H1 (cell line): ENCODE results near the gene SPRR4. TPM values are rescaled to one million over a fixed set of nuclear protein-coding genes. Genes with fewer than 3 reads are reported as not detected.

Experiments
- CTCF ChIA-PET: fragments of 300-600 bp; sonication (Branson Sonifier 250); formaldehyde crosslinking; loops from one replicate; lab custom pipeline; 2021; ENCODE audit not compliant: partially characterized antibody; lab: Charles Lee
- POLR2A ChIA-PET: fragments of 300-600 bp; sonication (Branson Sonifier 250); formaldehyde crosslinking; loops from one replicate; lab custom pipeline; 2021; ENCODE audit warnings: inconsistent platforms; ENCODE audit not compliant: partially characterized antibody; lab: Charles Lee
- DNase-seq, 2 experiments: peaks; one replicate each; pipeline versions ENCODE4 v3.0.0 to v3.0.0-alpha.2; 2010 to 2022; ENCODE audit warnings: low spot score in 2 of 2, low read depth in 1 of 2, mixed read lengths in 1 of 2
- FAIRE-seq: peaks from 2 replicates; lab custom pipeline; 2011; peaks lifted over from hg19 to GRCh38; lab: Jason Lieb, UNC
- H2AFZ ChIP-seq: 2 replicates; pipeline ENCODE4 v1.8.1; 2012; ENCODE audit warnings: low read length, inconsistent platforms
- H2AK5ac ChIP-seq: 2 replicates; pipeline ENCODE4 v1.6.1; 2013; ENCODE audit warnings: low read depth, low read length
- H2BK120ac ChIP-seq: replicated peaks from 2 replicates; pipeline ENCODE3; 2013; ENCODE audit warnings: low read depth, low read length, inconsistent platforms
- H2BK12ac ChIP-seq: 2 replicates; pipeline ENCODE4 v1.6.1; 2013; ENCODE audit warnings: low read depth, low read length
- H2BK15ac ChIP-seq: 2 replicates; pipeline ENCODE4 v1.6.1; 2013; ENCODE audit warnings: low read length
- H2BK20ac ChIP-seq: 2 replicates; pipeline ENCODE4 v1.6.1; 2013; ENCODE audit warnings: low read length
- H2BK5ac ChIP-seq: 2 replicates; pipeline ENCODE4 v1.6.1; 2013; ENCODE audit warnings: low read depth, low read length
- H3K14ac ChIP-seq: 2 replicates; pipeline ENCODE4 v1.6.1; 2013; ENCODE audit warnings: inconsistent platforms; ENCODE audit not compliant: insufficient read length
- H3K18ac ChIP-seq: 2 replicates; pipeline ENCODE4 v1.6.1; 2013; ENCODE audit warnings: low read length; ENCODE audit errors: extremely low read depth
- H3K23ac ChIP-seq: 2 replicates; pipeline ENCODE4 v1.6.1; 2013; ENCODE audit warnings: inconsistent platforms; ENCODE audit not compliant: insufficient read length
- H3K23me2 ChIP-seq: 2 replicates; pipeline ENCODE4 v1.6.1; 2013; ENCODE audit warnings: low read depth, low read length
- H3K27ac ChIP-seq: 2 replicates; pipeline ENCODE4 v1.6.1; 2011; ENCODE audit warnings: low read depth, low read length, inconsistent platforms
- H3K27me3 ChIP-seq, 4 experiments: replicated peaks in 1 of 4; 1 replicate in 1 of 4; 2 replicates in 3 of 4; pipeline versions ENCODE4 v1.6.1 to v1.8.1; 2011 to 2013; ENCODE audit warnings: low read length in 3 of 4, mild to moderate bottlenecking in 3 of 4, inconsistent platforms in 2 of 4, mixed read lengths in 2 of 4, moderate library complexity in 1 of 4; ENCODE audit not compliant: control insufficient read depth in 3 of 4, insufficient read depth in 3 of 4; ENCODE audit errors: extremely low read depth in 1 of 4
- H3K36me3 ChIP-seq, 4 experiments: 2 replicates each; pipeline versions ENCODE4 v1.6.1 to v1.8.1; 2011 to 2013; ENCODE audit warnings: mild to moderate bottlenecking in 4 of 4, low read length in 3 of 4, moderate library complexity in 2 of 4, control low read depth in 1 of 4, inconsistent platforms in 1 of 4; ENCODE audit not compliant: insufficient read depth in 4 of 4, control insufficient read depth in 2 of 4
- H3K4ac ChIP-seq: replicated peaks from 2 replicates; pipeline ENCODE3; 2013; ENCODE audit warnings: low read length, low read depth, mixed read lengths, inconsistent platforms; ENCODE audit not compliant: insufficient read length
- H3K4me1 ChIP-seq, 4 experiments: replicated peaks in 1 of 4; 1 replicate in 1 of 4; 2 replicates in 3 of 4; pipeline versions ENCODE4 v1.6.1 to v1.8.1; 2011 to 2013; ENCODE audit warnings: low read length in 3 of 4, inconsistent platforms in 2 of 4, mixed read lengths in 1 of 4; ENCODE audit not compliant: insufficient read depth in 4 of 4, control insufficient read depth in 3 of 4
- H3K4me2 ChIP-seq, 2 experiments: 2 replicates each; pipeline versions ENCODE4 v1.6.1 to v1.8.1; 2011 to 2013; ENCODE audit warnings: low read depth in 2 of 2, low read length in 2 of 2, control low read depth in 1 of 2, inconsistent platforms in 1 of 2, mild to moderate bottlenecking in 1 of 2; ENCODE audit not compliant: insufficient read depth in 1 of 2
- H3K4me3 ChIP-seq, 4 experiments: fragments of 200-600, 300-600 bp in 1 of 4; sonication (generic), shearing (Covaris generic), sonication (Bioruptor Twin) in 1 of 4; 2 replicates each; pipeline versions ENCODE4 v1.5.1 to v1.8.1; 2011 to 2016; ENCODE audit warnings: low read length in 4 of 4, low read depth in 3 of 4, control low read depth in 2 of 4, inconsistent platforms in 2 of 4, mild to moderate bottlenecking in 2 of 4, mixed read lengths in 1 of 4, moderate library complexity in 1 of 4; ENCODE audit not compliant: insufficient read depth in 2 of 4; ENCODE audit errors: extremely low read depth in 1 of 4
- H3K56ac ChIP-seq: replicated peaks from 2 replicates; pipeline ENCODE3; 2013; ENCODE audit warnings: low read depth, mild to moderate bottlenecking, mixed read lengths, low read length, inconsistent platforms; ENCODE audit not compliant: insufficient read length
- H3K79me1 ChIP-seq: 2 replicates; pipeline ENCODE4 v1.6.1; 2013; ENCODE audit warnings: low read depth, low read length, control low read depth
- H3K79me2 ChIP-seq, 2 experiments: 2 replicates each; pipeline versions ENCODE4 v1.6.1 to v1.8.1; 2012 to 2013; ENCODE audit warnings: low read length in 2 of 2, mild to moderate bottlenecking in 2 of 2, inconsistent platforms in 1 of 2; ENCODE audit not compliant: insufficient read depth in 2 of 2, control insufficient read depth in 1 of 2
- H3K9ac ChIP-seq, 4 experiments: replicated peaks in 1 of 4; 1 replicate in 1 of 4; 2 replicates in 3 of 4; pipeline versions ENCODE4 v1.6.1 to v1.8.1; 2011 to 2013; ENCODE audit warnings: low read depth in 3 of 4, low read length in 3 of 4, control low read depth in 2 of 4, mild to moderate bottlenecking in 2 of 4, moderate library complexity in 2 of 4, inconsistent platforms in 1 of 4; ENCODE audit errors: extremely low read depth in 1 of 4
- H3K9me3 ChIP-seq, 2 experiments: 2 replicates each; pipeline versions ENCODE4 v1.6.1 to v1.8.1; 2012 to 2013; ENCODE audit warnings: mild to moderate bottlenecking in 2 of 2, moderate library complexity in 2 of 2, control low read depth in 1 of 2, inconsistent platforms in 1 of 2, low read depth in 1 of 2, low read length in 1 of 2, mixed read lengths in 1 of 2; ENCODE audit not compliant: insufficient read depth in 2 of 2
- H4K20me1 ChIP-seq, 2 experiments: replicated peaks in 1 of 2; 2 replicates each; pipeline versions ENCODE3 to v1.8.1; 2011 to 2013; ENCODE audit warnings: inconsistent platforms in 2 of 2, low read length in 2 of 2, mild to moderate bottlenecking in 1 of 2; ENCODE audit not compliant: insufficient read depth in 2 of 2, control insufficient read depth in 1 of 2
- H4K5ac ChIP-seq: 2 replicates; pipeline ENCODE4 v1.6.1; 2013; ENCODE audit warnings: low read length, low read depth, mixed read lengths, inconsistent platforms; ENCODE audit not compliant: insufficient read length
- H4K8ac ChIP-seq: 2 replicates; pipeline ENCODE4 v1.8.0; 2013; ENCODE audit warnings: mild to moderate bottlenecking, moderate library complexity, low read length, inconsistent platforms; ENCODE audit not compliant: insufficient read depth; ENCODE audit errors: extremely low read depth
- H4K91ac ChIP-seq: replicated peaks from 2 replicates; pipeline ENCODE3; 2013; ENCODE audit warnings: low read length, mixed read lengths, inconsistent platforms; ENCODE audit not compliant: insufficient read length
- ASH2L ChIP-seq: fragments of 200-600, 300-600 bp; sonication (generic); IDR thresholded peaks from one replicate; pipeline ENCODE4 v1.7.1; 2017; ENCODE audit warnings: low read length
- CBX5 ChIP-seq: fragments of 300-800, 300-1000 bp; sonication (generic); IDR thresholded peaks from 2 replicates; pipeline ENCODE4 v1.7.1; 2016; ENCODE audit warnings: antibody characterized with exemption, low read length, low read depth
- CEBPB ChIP-seq: IDR thresholded peaks from 2 replicates; pipeline ENCODE4 v1.6.1; 2012; ENCODE audit warnings: low read depth, low read length
- CHD1 ChIP-seq: IDR thresholded peaks from 2 replicates; pipeline ENCODE4 v1.6.1; 2012; ENCODE audit warnings: low read depth, low read length, improper control_type of control experiment
- FOSL1 ChIP-seq: IDR thresholded peaks from 2 replicates; pipeline ENCODE4 v1.6.1; 2011; ENCODE audit warnings: mild to moderate bottlenecking, low read depth, low read length, moderate library complexity; ENCODE audit not compliant: insufficient read depth
- GTF2F1 ChIP-seq: IDR thresholded peaks from 2 replicates; pipeline ENCODE4 v1.6.1; 2012; ENCODE audit warnings: low read depth, low read length, improper control_type of control experiment, borderline replicate concordance
- NANOG ChIP-seq: IDR thresholded peaks from 2 replicates; pipeline ENCODE4 v1.6.1; 2011; ENCODE audit warnings: low read length, low read depth, mild to moderate bottlenecking, inconsistent platforms; ENCODE audit not compliant: insufficient read depth, poor library complexity, severe bottlenecking
- NRF1 ChIP-seq: IDR thresholded peaks from 2 replicates; pipeline ENCODE4 v1.6.1; 2011; ENCODE audit warnings: mild to moderate bottlenecking, low read depth, low read length, improper control_type of control experiment
- POLR2A ChIP-seq, 2 experiments: IDR thresholded peaks; 1 replicate in 1 of 2; 2 replicates in 1 of 2; pipeline ENCODE4 v1.6.1; 2011; ENCODE audit warnings: low read depth in 2 of 2, low read length in 2 of 2, mild to moderate bottlenecking in 2 of 2; ENCODE audit errors: control extremely low read depth in 1 of 2
- POLR2AphosphoS5 ChIP-seq: IDR thresholded peaks from 2 replicates; pipeline ENCODE4 v1.6.1; 2011; ENCODE audit warnings: low read depth, low read length
- POU5F1 ChIP-seq: IDR thresholded peaks from 2 replicates; pipeline ENCODE4 v1.6.1; 2011; ENCODE audit warnings: low read depth, mild to moderate bottlenecking, low read length, moderate library complexity
- RBBP5 ChIP-seq: IDR thresholded peaks from 2 replicates; pipeline ENCODE4 v1.7.1; 2012; ENCODE audit warnings: low read depth, mild to moderate bottlenecking, inconsistent platforms, low read length, moderate library complexity, borderline replicate concordance
- SP1 ChIP-seq: IDR thresholded peaks from 2 replicates; pipeline ENCODE4 v1.6.1; 2011; ENCODE audit warnings: low read depth, low read length
- TAF1 ChIP-seq: IDR thresholded peaks from 2 replicates; pipeline ENCODE4 v1.6.1; 2011; ENCODE audit warnings: mild to moderate bottlenecking, low read depth, low read length
- TEAD4 ChIP-seq: IDR thresholded peaks from 2 replicates; pipeline ENCODE4 v1.6.1; 2012; ENCODE audit warnings: low read depth, low read length, inconsistent platforms, mixed read lengths
- WGBS, 2 experiments: shearing (Covaris generic) in 1 of 2; methylation state at CpG; one replicate each; pipeline versions ENCODE4 v1.1.6 to v1.1.7; 2013 to 2015; ENCODE audit warnings: low lambda C conversion rate in 2 of 2, mixed read lengths in 2 of 2, inconsistent platforms in 1 of 2, low coverage in 1 of 2, missing lambda C conversion rate in 1 of 2; ENCODE audit not compliant: insufficient replicate concordance in 2 of 2, insufficient coverage in 1 of 2, insufficient read length in 1 of 2; ENCODE audit errors: extremely low coverage in 1 of 2, missing lambda C conversion rate in 1 of 2; 5-methylcytosine and 5-hydroxymethylcytosine counted together
- polyA plus RNA-seq, 7 experiments: library from polyadenylated mRNA; depleted of rRNA in 3 of 7; stranded (reverse) in 5 of 7; unstranded in 2 of 7; fragments of >200 nt in 5 of 7; fragments of 200-250 nt in 2 of 7; gene quantifications; 1 replicate in 5 of 7; 2 replicates in 1 of 7; 4 replicates in 1 of 7; pipeline versions ENCODE4 v1.2.1 to v1.2.3, GENCODE V29; 2011 to 2013; ENCODE audit warnings: missing spikeins in 2 of 7, mixed read lengths in 2 of 7
- total RNA-seq: library from RNA; stranded (reverse); fragmentation: NEBNext Ultra II Directional; extraction: Animal tissue kit (Norgen Biotek cat#: 25700); gene quantifications from 2 replicates; pipeline ENCODE4 v1.2.1, GENCODE V29; 2021
- TF ChIP-seq, protein P1 (sequence below): IDR thresholded peaks from 2 replicates; pipeline ENCODE4 v1.6.1; 2012; ENCODE audit warnings: inconsistent platforms

SPRR4 gene
- total and polyA plus RNA-seq, 2 of the 8 experiments (the other 6 are each of a cell fraction or from before 2014, with no cell fraction given) = not detected

- no peak overlapping the region for H4K5ac ChIP-seq
- H3K9ac ChIP-seq = no peak overlapping the region
- ChIA-PET POLR2A (no interaction called here), CTCF (interaction anchor here (0.9 to 1.3 kb wide), 2 partner anchors 34 to 128 kb away, joined by 3 to 4 read pairs; no protein-coding TSS in a partner anchor)
- no peak overlapping the region for H3K56ac ChIP-seq
- H3K14ac ChIP-seq = no peak overlapping the region
- FAIRE-seq (no peak), DNase-seq (no peak)
- H4K91ac ChIP-seq = no peak overlapping the region
- H3K4ac ChIP-seq = no peak overlapping the region
- no peak overlapping the region for H3K4me3 ChIP-seq
- H2BK20ac ChIP-seq = no peak overlapping the region
- no peaks in the 10 kb centered on the region for H3K79me1 ChIP-seq
- H2BK12ac ChIP-seq = no peak overlapping the region
- peaks cover 0 to 4% (median 2%) of the 10 kb centered on the region in 4 experiments; a peak in 1 of 7 replicates for H3K4me1 ChIP-seq
- no peak overlapping the region for H2AK5ac ChIP-seq
- no peak for TF ChIP-seq NANOG
- TF ChIP-seq POLR2AphosphoS5 = no peak
- no peak for TF ChIP-seq NRF1
- no peak for TF ChIP-seq POLR2A (IDR thresholded peaks at IDR 0.05; ENCODE audit: control extremely low read depth in 1 of 2, low read depth in 2 of 2, low read length in 2 of 2)
- TF ChIP-seq FOSL1 = no peak
- no peak for TF ChIP-seq TAF1
- no peak for TF ChIP-seq CBX5
- no peak for TF ChIP-seq CEBPB
- TF ChIP-seq SP1 = no peak
- TF ChIP-seq TEAD4 = no peak
- no peak for TF ChIP-seq GTF2F1
- TF ChIP-seq CHD1 = no peak
- no peak for TF ChIP-seq RBBP5
- no peak for TF ChIP-seq POU5F1
- no peak for TF ChIP-seq ASH2L
- TF ChIP-seq, protein P1, sequence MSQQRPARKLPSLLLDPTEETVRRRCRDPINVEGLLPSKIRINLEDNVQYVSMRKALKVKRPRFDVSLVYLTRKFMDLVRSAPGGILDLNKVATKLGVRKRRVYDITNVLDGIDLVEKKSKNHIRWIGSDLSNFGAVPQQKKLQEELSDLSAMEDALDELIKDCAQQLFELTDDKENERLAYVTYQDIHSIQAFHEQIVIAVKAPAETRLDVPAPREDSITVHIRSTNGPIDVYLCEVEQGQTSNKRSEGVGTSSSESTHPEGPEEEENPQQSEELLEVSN = no peak
- H2BK120ac ChIP-seq = no peak overlapping the region
- 92% methylated on average over 4 of the region's 4 CpGs; no CpG with 5 or more reads in 1 of the 2 experiments for WGBS, 2 experiments
- no peak overlapping the region for H3K23ac ChIP-seq
- H3K23me2 ChIP-seq = no peaks in the 10 kb centered on the region
- no peak overlapping the region for H3K4me2 ChIP-seq
- H4K20me1 ChIP-seq = no peaks in the 10 kb centered on the region
- no peak overlapping the region for H2AFZ ChIP-seq
- 0 out of 4 replicates have a peak, but pooled peaks cover 0 to 7% of the 10 kb centered on the region in 2 experiments for H3K9me3 ChIP-seq
- H3K27me3 ChIP-seq = no peaks in the 10 kb centered on the region
- H3K27ac ChIP-seq = no peak overlapping the region
- no peak overlapping the region for H2BK5ac ChIP-seq
- no peak overlapping the region for H2BK15ac ChIP-seq
- H4K8ac ChIP-seq = no peak overlapping the region
- no peaks in the 10 kb centered on the region for H3K36me3 ChIP-seq
- no peaks in the 10 kb centered on the region for H3K79me2 ChIP-seq
- H3K18ac ChIP-seq = no peak overlapping the region
These were observed 28.0 kb downstream of the SPRR4 start for GRCh38 chr1:152998476-152998875.
